ENCODE data around the gene LGR4.

DNA sequence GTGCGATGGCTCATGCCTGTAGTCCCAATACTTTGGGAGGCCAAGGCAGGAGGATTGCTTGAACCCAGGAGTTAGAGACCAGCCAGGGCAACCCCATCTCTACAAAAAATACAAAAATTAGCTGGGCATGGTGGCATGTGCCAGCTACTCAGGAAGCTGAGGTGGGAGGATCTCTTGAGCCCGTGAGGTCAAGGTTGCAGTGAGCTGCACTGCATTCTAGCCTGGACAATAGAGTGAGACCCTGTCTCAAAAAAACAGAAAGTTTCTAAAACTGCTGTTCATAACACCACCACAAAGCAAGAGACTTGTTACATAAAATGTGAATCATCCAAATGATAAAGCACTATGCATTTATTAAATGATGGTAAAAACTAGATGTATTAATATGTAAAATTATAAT lies 69.4 kb downstream of the LGR4 start:
- TF ChIP-seq ZNF561 (tag by site-specific recombination; IDR thresholded peaks at IDR 0.05; ENCODE audit: borderline replicate concordance) = no peak
- no peak for TF ChIP-seq ZBTB11 (tag by site-specific recombination; conservative IDR thresholded peaks at IDR 0.05; ENCODE audit: low read depth)
- TF ChIP-seq, protein P1, sequence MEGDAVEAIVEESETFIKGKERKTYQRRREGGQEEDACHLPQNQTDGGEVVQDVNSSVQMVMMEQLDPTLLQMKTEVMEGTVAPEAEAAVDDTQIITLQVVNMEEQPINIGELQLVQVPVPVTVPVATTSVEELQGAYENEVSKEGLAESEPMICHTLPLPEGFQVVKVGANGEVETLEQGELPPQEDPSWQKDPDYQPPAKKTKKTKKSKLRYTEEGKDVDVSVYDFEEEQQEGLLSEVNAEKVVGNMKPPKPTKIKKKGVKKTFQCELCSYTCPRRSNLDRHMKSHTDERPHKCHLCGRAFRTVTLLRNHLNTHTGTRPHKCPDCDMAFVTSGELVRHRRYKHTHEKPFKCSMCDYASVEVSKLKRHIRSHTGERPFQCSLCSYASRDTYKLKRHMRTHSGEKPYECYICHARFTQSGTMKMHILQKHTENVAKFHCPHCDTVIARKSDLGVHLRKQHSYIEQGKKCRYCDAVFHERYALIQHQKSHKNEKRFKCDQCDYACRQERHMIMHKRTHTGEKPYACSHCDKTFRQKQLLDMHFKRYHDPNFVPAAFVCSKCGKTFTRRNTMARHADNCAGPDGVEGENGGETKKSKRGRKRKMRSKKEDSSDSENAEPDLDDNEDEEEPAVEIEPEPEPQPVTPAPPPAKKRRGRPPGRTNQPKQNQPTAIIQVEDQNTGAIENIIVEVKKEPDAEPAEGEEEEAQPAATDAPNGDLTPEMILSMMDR (tag by site-specific recombination; IDR thresholded peaks at IDR 0.05) = no peak
- TF ChIP-seq ZNF416 (tag by site-specific recombination; IDR thresholded peaks at IDR 0.05) = no peak
